H1 (cell line): ENCODE data around the gene LRRC23. TPM values are rescaled to one million over a fixed set of nuclear protein-coding genes. Genes with fewer than 3 reads are reported as not detected.
A peak's percentile ranks its signal among the peaks of the same experiment; 100 is the strongest.

Source experiments
- BCL11A ChIP-seq, 2 experiments: IDR thresholded peaks; one replicate each; pipeline ENCODE4 v1.6.1; 2011; ENCODE audit warnings: low read depth in 2 of 2, low read length in 2 of 2, mild to moderate bottlenecking in 2 of 2
- CBX5 ChIP-seq: fragments of 300-800, 300-1000 bp; sonication (generic); IDR thresholded peaks from 2 replicates; pipeline ENCODE4 v1.7.1; 2016; ENCODE audit warnings: antibody characterized with exemption, low read length, low read depth
- EGR1 ChIP-seq: IDR thresholded peaks from 2 replicates; pipeline ENCODE4 v1.6.1; 2011; ENCODE audit warnings: low read depth, low read length, borderline replicate concordance
- EZH2 ChIP-seq: fragments of 200-600 bp; sonication (generic); IDR thresholded peaks from 2 replicates; pipeline ENCODE4 v1.7.1; 2012; ENCODE audit warnings: low read depth, mild to moderate bottlenecking, moderate library complexity, low read length, inconsistent platforms; ENCODE audit not compliant: severe bottlenecking
- GTF2F1 ChIP-seq: IDR thresholded peaks from 2 replicates; pipeline ENCODE4 v1.6.1; 2012; ENCODE audit warnings: low read depth, low read length, improper control_type of control experiment, borderline replicate concordance
- HDAC2 ChIP-seq, 2 experiments: fragments of 300-600 bp in 1 of 2; sonication (generic) in 1 of 2; IDR thresholded peaks; 2 replicates each; pipeline ENCODE4 v1.6.1; 2011 to 2012; ENCODE audit warnings: low read depth in 2 of 2, low read length in 2 of 2, mild to moderate bottlenecking in 2 of 2, moderate library complexity in 2 of 2, borderline replicate concordance in 1 of 2, inconsistent platforms in 1 of 2
- KDM4A ChIP-seq: IDR thresholded peaks from one replicate; pipeline ENCODE4 v1.7.1; 2012; ENCODE audit warnings: low read depth, mild to moderate bottlenecking, moderate library complexity, low read length, inconsistent platforms; ENCODE audit not compliant: severe bottlenecking
- POLR2AphosphoS5 ChIP-seq: IDR thresholded peaks from 2 replicates; pipeline ENCODE4 v1.6.1; 2011; ENCODE audit warnings: low read depth, low read length
- SIN3A ChIP-seq, 2 experiments: IDR thresholded peaks in 1 of 2; conservative IDR thresholded peaks in 1 of 2; 2 replicates each; pipeline ENCODE4 v1.6.1; 2011 to 2012; ENCODE audit warnings: low read length in 2 of 2, improper control_type of control experiment in 1 of 2, low read depth in 1 of 2, mild to moderate bottlenecking in 1 of 2
- SIRT6 ChIP-seq: IDR thresholded peaks from one replicate; pipeline ENCODE4 v1.7.1; 2012; ENCODE audit warnings: low read length, inconsistent platforms
- SP2 ChIP-seq: IDR thresholded peaks from 2 replicates; pipeline ENCODE4 v1.6.1; 2012; ENCODE audit warnings: mild to moderate bottlenecking, low read length, inconsistent platforms
- TEAD4 ChIP-seq: IDR thresholded peaks from 2 replicates; pipeline ENCODE4 v1.6.1; 2012; ENCODE audit warnings: low read depth, low read length, inconsistent platforms, mixed read lengths
- polyA plus RNA-seq, 7 experiments: library from polyadenylated mRNA; depleted of rRNA in 3 of 7; stranded (reverse) in 5 of 7; unstranded in 2 of 7; fragments of >200 nt in 5 of 7; fragments of 200-250 nt in 2 of 7; gene quantifications; 1 replicate in 5 of 7; 2 replicates in 1 of 7; 4 replicates in 1 of 7; pipeline versions ENCODE4 v1.2.1 to v1.2.3, GENCODE V29; 2011 to 2013; ENCODE audit warnings: missing spikeins in 2 of 7, mixed read lengths in 2 of 7
- total RNA-seq: library from RNA; stranded (reverse); fragmentation: NEBNext Ultra II Directional; extraction: Animal tissue kit (Norgen Biotek cat#: 25700); gene quantifications from 2 replicates; pipeline ENCODE4 v1.2.1, GENCODE V29; 2021

LRRC23 gene
- total and polyA plus RNA-seq, 2 of the 8 experiments (the other 6 are each of a cell fraction or from before 2014, with no cell fraction given) = 2.5 to 3.6 TPM

DNA sequence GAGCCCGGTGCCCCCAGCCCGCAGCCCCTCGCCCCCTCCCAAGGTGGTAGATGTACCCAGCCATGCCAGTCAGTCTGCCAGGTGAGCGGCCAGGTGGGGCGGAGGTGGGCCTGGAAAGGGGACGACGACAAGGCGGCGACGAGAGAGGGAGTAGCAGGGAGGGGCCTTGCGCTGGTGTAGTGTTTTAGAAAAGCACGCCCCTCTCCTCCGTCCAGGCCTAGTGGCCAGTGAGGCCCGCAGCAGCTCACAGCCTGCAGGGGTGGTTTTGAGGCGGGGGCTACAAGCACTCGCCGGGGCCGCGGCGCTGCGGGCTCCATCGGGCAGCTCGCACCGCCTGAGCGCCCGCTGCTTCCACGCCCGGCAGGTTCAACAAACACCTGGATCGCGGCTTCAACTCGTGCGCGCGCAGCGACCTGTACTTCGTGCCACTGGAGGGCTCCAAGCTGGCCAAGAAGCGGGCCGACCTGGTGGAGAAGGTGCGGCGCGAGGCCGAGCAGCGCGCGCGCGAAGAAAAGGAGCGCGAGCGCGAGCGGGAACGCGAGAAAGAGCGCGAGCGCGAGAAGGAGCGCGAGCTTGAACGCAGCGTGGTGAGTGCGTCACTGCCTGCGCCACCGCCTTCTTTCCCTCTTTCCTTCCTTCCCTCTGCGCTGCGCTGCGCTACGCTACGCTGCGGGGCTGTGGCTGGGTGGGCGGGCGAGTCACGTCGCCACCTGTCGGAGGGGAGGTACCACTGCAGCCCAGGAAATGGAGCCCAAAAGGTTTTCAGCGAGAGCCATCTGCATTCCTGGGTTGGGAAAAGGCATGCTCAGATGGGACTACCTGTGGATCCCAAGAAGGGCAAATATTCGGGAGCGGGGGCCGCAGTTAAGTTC is 33.1 kb downstream of the LRRC23 start (continued):
- TF ChIP-seq HDAC2 (IDR thresholded peaks at IDR 0.05; ENCODE audit: borderline replicate concordance in 1 of 2, low read depth in 2 of 2, low read length in 2 of 2) (peak in 1 of 2 experiments; percentile 27; a peak in 2 of 4 replicates), CBX5 (no peak), POLR2AphosphoS5 (peak; percentile 95), SP2 (peak; percentile 19; the same call in 1 of the 2 replicates), EGR1 (peak; percentile 86; the same call in 1 of the 2 replicates), KDM4A (peak; percentile 95), SIRT6 (no peak), TEAD4 (peak; percentile 87), EZH2 (no peak), GTF2F1 (no peak), BCL11A (IDR thresholded peaks at IDR 0.05; ENCODE audit: low read depth in 2 of 2, low read length in 2 of 2) (no peak), SIN3A (conservative IDR thresholded peaks at IDR 0.05 in 1 of 2, IDR thresholded peaks at IDR 0.05 in 1 of 2; ENCODE audit: low read depth in 1 of 2, low read length in 2 of 2) (peak in 1 of 2 experiments; percentile 84; a peak in 2 of 4 replicates)
